Keratinocyte (primary cell): ENCODE measurements around the gene F7. TPM values are rescaled to one million over a fixed set of nuclear protein-coding genes. Genes with fewer than 3 reads are reported as not detected.

Source experiments
- DNase-seq: peaks from one replicate; pipeline ENCODE4 v3.0.0-alpha.2; 2011; ENCODE audit warnings: low read depth, missing footprints, low spot score
- FAIRE-seq: peaks from 2 replicates; lab custom pipeline; 2011; peaks lifted over from hg19 to GRCh38; lab: Jason Lieb, UNC
- H2AFZ ChIP-seq: 2 replicates; pipeline ENCODE4 v1.6.0; 2012; ENCODE audit warnings: low read length, control low read depth, inconsistent platforms; ENCODE audit not compliant: control insufficient read depth
- H3K27ac ChIP-seq: 2 replicates; pipeline ENCODE4 v1.5.1; 2011; ENCODE audit warnings: low read length; ENCODE audit not compliant: control insufficient read depth, insufficient read depth
- H3K27me3 ChIP-seq: 3 replicates; pipeline ENCODE4 v1.6.0; 2011; ENCODE audit warnings: low read length; ENCODE audit not compliant: control insufficient read depth, insufficient read depth; ENCODE audit errors: extremely low read depth
- H3K36me3 ChIP-seq, 2 experiments: 2 replicates in 1 of 2; 3 replicates in 1 of 2; pipeline ENCODE4 v1.5.1; 2011; ENCODE audit warnings: low read length in 2 of 2, mild to moderate bottlenecking in 1 of 2; ENCODE audit not compliant: control insufficient read depth in 2 of 2, insufficient read depth in 2 of 2; ENCODE audit errors: extremely low read depth in 1 of 2
- H3K4me1 ChIP-seq: 3 replicates; pipeline ENCODE4 v1.5.1; 2011; ENCODE audit warnings: low read length; ENCODE audit not compliant: control insufficient read depth, insufficient read depth; ENCODE audit errors: extremely low read depth
- H3K4me2 ChIP-seq: 3 replicates; pipeline ENCODE4 v1.6.0; 2011; ENCODE audit warnings: low read depth, low read length; ENCODE audit not compliant: control insufficient read depth, insufficient read depth; ENCODE audit errors: extremely low read depth
- H3K4me3 ChIP-seq, 3 experiments: fragments of 200-600 bp in 1 of 3; sonication (generic) in 1 of 3; 2 replicates in 2 of 3; 3 replicates in 1 of 3; pipeline ENCODE4 v1.5.1; 2011 to 2016; ENCODE audit warnings: low read length in 3 of 3, mild to moderate bottlenecking in 3 of 3, control low read depth in 2 of 3, inconsistent platforms in 1 of 3, low read depth in 1 of 3, mixed read lengths in 1 of 3, mixed run types in 1 of 3, moderate library complexity in 1 of 3; ENCODE audit not compliant: control insufficient read depth in 2 of 3, insufficient read depth in 2 of 3; ENCODE audit errors: extremely low read depth in 1 of 3
- H3K79me2 ChIP-seq: 2 replicates; pipeline ENCODE4 v1.6.0; 2012; ENCODE audit warnings: low read length; ENCODE audit not compliant: control insufficient read depth, insufficient read depth
- H3K9ac ChIP-seq: 3 replicates; pipeline ENCODE4 v1.6.0; 2011; ENCODE audit warnings: low read length; ENCODE audit not compliant: control insufficient read depth, insufficient read depth; ENCODE audit errors: extremely low read depth
- H3K9me1 ChIP-seq: 3 replicates; pipeline ENCODE4 v1.6.0; 2011; ENCODE audit warnings: low read length; ENCODE audit not compliant: control insufficient read depth, insufficient read depth; ENCODE audit errors: extremely low read depth
- H3K9me3 ChIP-seq: 2 replicates; pipeline ENCODE4 v1.5.1; 2012; ENCODE audit warnings: low read depth, low read length; ENCODE audit not compliant: control insufficient read depth
- H4K20me1 ChIP-seq: 3 replicates; pipeline ENCODE4 v1.6.0; 2011; ENCODE audit warnings: low read length; ENCODE audit not compliant: control insufficient read depth, insufficient read depth; ENCODE audit errors: extremely low read depth
- CTCF ChIP-seq, 3 experiments: IDR thresholded peaks in 1 of 3; conservative IDR thresholded peaks in 1 of 3; optimal IDR thresholded peaks in 1 of 3; 2 replicates in 2 of 3; 3 replicates in 1 of 3; pipeline versions ENCODE3 to v1.5.1; 2011; ENCODE audit warnings: low read length in 3 of 3, mild to moderate bottlenecking in 3 of 3, moderate library complexity in 2 of 3, control low read depth in 1 of 3, inconsistent platforms in 1 of 3; ENCODE audit not compliant: insufficient read depth in 2 of 3; ENCODE audit errors: extremely low read depth in 1 of 3
- EZH2 ChIP-seq: IDR thresholded peaks from one replicate; pipeline ENCODE4 v1.6.1; 2012; ENCODE audit warnings: inconsistent platforms, mild to moderate bottlenecking, low read length, moderate library complexity
- dilution Hi-C: fragments of 300-500 bp; cut with MboI; formaldehyde crosslinking; loops from one replicate; pipeline ENCODE4 v1.7.0; 2020; ENCODE audit warnings: low sequenced_read_pairs; ENCODE audit not compliant: extremely low pct_ligation_motif_present
- polyA plus RNA-seq, 5 experiments: library from polyadenylated mRNA; depleted of rRNA in 3 of 5; stranded (reverse) in 3 of 5; stranded (forward) in 1 of 5; unstranded in 1 of 5; fragments of >200 nt; gene quantifications; 1 replicate in 1 of 5; 2 replicates in 3 of 5; 3 replicates in 1 of 5; pipeline versions ENCODE4 v1.2.1 to v1.2.3, GENCODE V29; 2011 to 2012; ENCODE audit warnings: missing spikeins in 2 of 5, low read depth in 1 of 5, low replicate concordance in 1 of 5

The F7 gene
- polyA plus RNA-seq, 1 donor (not counting 4 experiments of a cell fraction or from before 2014, with no cell fraction given) = not detected

GRCh38 chr13:113149711-113150549, 44.3 kb downstream of the F7 start:
- Histone ChIP-seq H2AFZ (no peak overlapping the region), H3K4me1 (peaks cover 9% of the 10 kb centered on the region), H3K9me3 (no peaks in the 10 kb centered on the region), H3K79me2 (no peaks in the 10 kb centered on the region), H3K4me2 (no peak overlapping the region), H3K36me3 (no peaks in the 10 kb centered on the region), H3K4me3 (no peak overlapping the region), H3K9me1 (no peaks in the 10 kb centered on the region), H3K27me3 (peaks cover 25% of the 10 kb centered on the region), H3K27ac (no peak overlapping the region), H4K20me1 (no peaks in the 10 kb centered on the region), H3K9ac (no peak overlapping the region)
- no peak for TF ChIP-seq CTCF (optimal IDR thresholded peaks at IDR 0.05 in 1 of 3, IDR thresholded peaks at IDR 0.05 in 1 of 3, conservative IDR thresholded peaks at IDR 0.05 in 1 of 3; ENCODE audit: extremely low read depth in 1 of 3, insufficient read depth in 2 of 3, low read length in 3 of 3)
- TF ChIP-seq EZH2 = no peak
- FAIRE-seq = no peak
- DNase-seq = no peak
- dilution Hi-C loops = no loop called here

- Histone ChIP-seq H2AFZ (no peak overlapping the region), H3K4me2 (no peak overlapping the region), H3K36me3 (no peaks in the 10 kb centered on the region), H3K4me3 (no peak overlapping the region), H3K9ac (no peak overlapping the region), H3K9me1 (no peaks in the 10 kb centered on the region), H3K4me1 (peaks cover 9% of the 10 kb centered on the region), H3K79me2 (no peaks in the 10 kb centered on the region), H4K20me1 (no peaks in the 10 kb centered on the region), H3K9me3 (no peaks in the 10 kb centered on the region), H3K27me3 (peaks cover 25% of the 10 kb centered on the region), H3K27ac (no peak overlapping the region)
- dilution Hi-C loops = no loop called here
- DNase-seq = no peak
- no peak for TF ChIP-seq CTCF (optimal IDR thresholded peaks at IDR 0.05 in 1 of 3, IDR thresholded peaks at IDR 0.05 in 1 of 3, conservative IDR thresholded peaks at IDR 0.05 in 1 of 3; ENCODE audit: extremely low read depth in 1 of 3, insufficient read depth in 2 of 3, low read length in 3 of 3)
- no peak for TF ChIP-seq EZH2
- no peak for FAIRE-seq
These were observed 45.2 kb downstream of the F7 start for GRCh38 chr13:113150550-113151365.
